ENCODE data around the gene PGR. TPM values are rescaled to one million over a fixed set of nuclear protein-coding genes. Genes with fewer than 3 reads are reported as not detected.

Gene PGR
- total RNA-seq, 1 experiment from 2014 or later: not detected

- DNase-seq (ENCODE audit: low read depth, low spot score): no peak
- in situ Hi-C loops (cut with HindIII; ENCODE audit: low pct_unique_long_range_greater_than_20kb, low sequenced_read_pairs) (no loop called here), intact Hi-C loops (cut with micrococcal nuclease; ENCODE audit: unreplicated experiment) (no loop called here)
- no peak for ATAC-seq
- Histone ChIP-seq H3K4me3 (ENCODE audit: low read depth in 2 of 2, low read length in 2 of 2) (no peak overlapping the region), H3K9me3 (ENCODE audit: control insufficient read depth, insufficient read depth, low read depth, low read length) (no peaks in the 10 kb centered on the region), H3K4me1 (ENCODE audit: control insufficient read depth, insufficient read depth, low read length) (no peaks in the 10 kb centered on the region), H3K27ac (ENCODE audit: low read length) (no peak overlapping the region), H3K36me3 (ENCODE audit: control insufficient read depth, insufficient read depth, low read length) (no peaks in the 10 kb centered on the region), H3K27me3 (ENCODE audit: control insufficient read depth, insufficient read depth, low read length) (no peaks in the 10 kb centered on the region)
- POLR2A ChIA-PET: no interaction called here
- TF ChIP-seq CTCF (IDR thresholded peaks at IDR 0.05): no peak
- TF ChIP-seq TCF7L2 (IDR thresholded peaks at IDR 0.05; ENCODE audit: low read depth, low read length): no peak
- TF ChIP-seq POLR2AphosphoS5 (IDR thresholded peaks at IDR 0.05; ENCODE audit: low read depth, low read length): no peak
- TF ChIP-seq REST (IDR thresholded peaks at IDR 0.05; ENCODE audit: insufficient read depth in 1 of 2, low read depth in 2 of 2, low read length in 1 of 2): no peak
- no peak for TF ChIP-seq SIN3A (IDR thresholded peaks at IDR 0.05; ENCODE audit: borderline replicate concordance, insufficient read depth, low read depth, low read length)
- CTCF ChIA-PET: no interaction called here
- no TSS peak for BruUV-seq (replicated peaks)
Measured at GRCh38 chr11:101032991-101033390, 96.6 kb downstream of the PGR start.

- H3K4me1 ChIP-seq (ENCODE audit: control insufficient read depth, insufficient read depth, low read length): no peaks in the 10 kb centered on the region
- no peaks in the 10 kb centered on the region for H3K9me3 ChIP-seq (ENCODE audit: control insufficient read depth, insufficient read depth, low read depth, low read length)
- no peak for TF ChIP-seq SIN3A (IDR thresholded peaks at IDR 0.05; ENCODE audit: borderline replicate concordance, insufficient read depth, low read depth, low read length)
- no peak for TF ChIP-seq TCF7L2 (IDR thresholded peaks at IDR 0.05; ENCODE audit: low read depth, low read length)
- no peak for TF ChIP-seq CTCF (IDR thresholded peaks at IDR 0.05)
- TF ChIP-seq POLR2AphosphoS5 (IDR thresholded peaks at IDR 0.05; ENCODE audit: low read depth, low read length): no peak
- no peak for TF ChIP-seq REST (IDR thresholded peaks at IDR 0.05; ENCODE audit: insufficient read depth in 1 of 2, low read depth in 2 of 2, low read length in 1 of 2)
- POLR2A ChIA-PET: no interaction called here
- BruUV-seq (replicated peaks): no TSS peak
- H3K4me3 ChIP-seq (ENCODE audit: low read depth in 2 of 2, low read length in 2 of 2): no peak overlapping the region
- no peaks in the 10 kb centered on the region for H3K27me3 ChIP-seq (ENCODE audit: control insufficient read depth, insufficient read depth, low read length)
- H3K36me3 ChIP-seq (ENCODE audit: control insufficient read depth, insufficient read depth, low read length): no peaks in the 10 kb centered on the region
- DNase-seq (ENCODE audit: low read depth, low spot score) (no peak), ATAC-seq (no peak)
- CTCF ChIA-PET: no interaction called here
- H3K27ac ChIP-seq (ENCODE audit: low read length): no peak overlapping the region
- in situ Hi-C loops (cut with HindIII; ENCODE audit: low pct_unique_long_range_greater_than_20kb, low sequenced_read_pairs): no loop called here
- intact Hi-C loops (cut with micrococcal nuclease; ENCODE audit: unreplicated experiment): no loop called here
Measured at GRCh38 chr11:101031713-101032112, 97.9 kb downstream of the PGR start.

Data from Panc1 (cell line).